GM19043 (cell line): ENCODE measurements around the gene SYNDIG1.

Experiments used
- ATAC-seq: cut with Tn5 transposase; IDR thresholded peaks from one replicate; pipeline ENCODE4 v1.9.1; 2021; ENCODE audit warnings: low read depth; ENCODE audit not compliant: unreplicated experiment

Gene SYNDIG1

GRCh38 chr20:24681634-24682495 lies 212.4 kb downstream of the SYNDIG1 start:
- no peak for ATAC-seq

- ATAC-seq, result no peak
Measured at GRCh38 chr20:24682496-24682985, 213.1 kb downstream of the SYNDIG1 start.

GRCh38 chr20:24683676-24684075 lies 214.2 kb downstream of the SYNDIG1 start:
- no peak for ATAC-seq

- no peak for ATAC-seq
Measured at GRCh38 chr20:24684421-24684871, 215.0 kb downstream of the SYNDIG1 start.

- no peak for ATAC-seq
Measured at GRCh38 chr20:24684956-24685691, 215.7 kb downstream of the SYNDIG1 start.

GRCh38 chr20:24685736-24686135 lies 216.3 kb downstream of the SYNDIG1 start:
- ATAC-seq, result no peak

GRCh38 chr20:24686156-24686555 lies 216.7 kb downstream of the SYNDIG1 start:
- ATAC-seq, result no peak

- ATAC-seq, result no peak
Measured at GRCh38 chr20:24690408-24690807, 221.0 kb downstream of the SYNDIG1 start.

- no peak for ATAC-seq
Measured at GRCh38 chr20:24691901-24692351, 222.5 kb downstream of the SYNDIG1 start.

GRCh38 chr20:24692446-24693200 lies 223.2 kb downstream of the SYNDIG1 start:
- ATAC-seq, result no peak

GRCh38 chr20:24693466-24694156 lies 224.2 kb downstream of the SYNDIG1 start:
- no peak for ATAC-seq

GRCh38 chr20:24694157-24694726 lies 224.8 kb downstream of the SYNDIG1 start:
- ATAC-seq, result no peak

- no peak for ATAC-seq
Measured at GRCh38 chr20:24694727-24695528, 225.5 kb downstream of the SYNDIG1 start.

- no peak for ATAC-seq
Measured at GRCh38 chr20:24695529-24696225, 226.2 kb downstream of the SYNDIG1 start.

GRCh38 chr20:24696396-24696795 lies 227.0 kb downstream of the SYNDIG1 start:
- no peak for ATAC-seq

- ATAC-seq, result no peak
Measured at GRCh38 chr20:24697411-24697810, 228.0 kb downstream of the SYNDIG1 start.

GRCh38 chr20:24698189-24698588 lies 228.8 kb downstream of the SYNDIG1 start:
- ATAC-seq, result no peak

GRCh38 chr20:24698706-24699206 lies 229.3 kb downstream of the SYNDIG1 start:
- ATAC-seq, result no peak
